ENCODE data around the gene EFNA3. TPM values are rescaled to one million over a fixed set of nuclear protein-coding genes. Genes with fewer than 3 reads are reported as not detected.

The EFNA3 gene
- 20.9 and 33.1 TPM in 2 replicates for total RNA-seq

GRCh38 chr1:155078469-155079209, at the start of gene EFNA3:
TSS of gene EFNA3 (plus strand) at chr1:155078837. CDS start at chr1:155078942, 105 bp downstream.

GRCh38 chr1:155033524-155033923, 45.1 kb upstream of the EFNA3 start, which contains the start of the genes DCST1 and DCST2:
TSS of gene DCST1 (plus strand) at chr1:155033824. CDS start at chr1:155034037, 213 bp downstream.
TSS of gene DCST2 (minus strand) at chr1:155033781. CDS start at chr1:155033701, 80 bp downstream.

GRCh38 chr1:155050560-155051341, 27.9 kb upstream of the EFNA3 start, which contains the start of gene ADAM15:
TSS of gene ADAM15 (plus strand) at chr1:155051316. CDS start at chr1:155051387, 71 bp downstream.

GRCh38 chr1:155063550-155064110, 15.0 kb upstream of the EFNA3 start, which contains the start of gene EFNA4:
TSS of gene EFNA4 (plus strand) at chr1:155063740. CDS start at chr1:155063824, 84 bp downstream.

GRCh38 chr1:155127105-155127966, 48.7 kb downstream of the EFNA3 start, which contains the start of gene EFNA1:
TSS of gene EFNA1 (plus strand) at chr1:155127876. CDS start at chr1:155127978, 102 bp downstream.

GRCh38 chr1:155135415-155136028, 56.9 kb downstream of the EFNA3 start, which contains the start of gene SLC50A1:
TSS of gene SLC50A1 (plus strand) at chr1:155135852. CDS start at chr1:155135912, 60 bp downstream.

Other genes starting within 250 kb of the EFNA3 start
- gene KCNN3, start 208.6 kb upstream of the EFNA3 start, total RNA-seq, result 0.07 TPM in 1 of 2 replicates, not detected in the other
- 13.7 and 14.2 TPM in 2 replicates for gene PMVK, start 142.1 kb upstream of the EFNA3 start, total RNA-seq
- 27.4 and 28.8 TPM in 2 replicates for gene PBXIP1, start 122.7 kb upstream of the EFNA3 start, total RNA-seq
- gene PYGO2, start 117.1 kb upstream of the EFNA3 start, total RNA-seq, result 15.3 and 24.6 TPM in 2 replicates
- 256 and 325 TPM in 2 replicates for gene SHC1, start 108.1 kb upstream of the EFNA3 start, total RNA-seq
- 208 and 242 TPM in 2 replicates for gene CKS1B, start 104.2 kb upstream of the EFNA3 start, total RNA-seq
- 32.0 and 42.0 TPM in 2 replicates for gene FLAD1, start 95.5 kb upstream of the EFNA3 start, total RNA-seq
- 0.92 TPM in 1 of 2 replicates, not detected in the other for gene LENEP, start 85.3 kb upstream of the EFNA3 start, total RNA-seq
- 67.2 and 89.0 TPM in 2 replicates for gene ZBTB7B, start 76.0 kb upstream of the EFNA3 start, total RNA-seq
- 0.07 TPM in 1 of 2 replicates, not detected in the other for gene DCST2, start 45.1 kb upstream of the EFNA3 start, total RNA-seq
- gene DCST1, start 45.0 kb upstream of the EFNA3 start, total RNA-seq, result not detected in 2 replicates
- gene ADAM15, start 27.5 kb upstream of the EFNA3 start, total RNA-seq, result 296 and 381 TPM in 2 replicates
- gene EFNA4, start 15.1 kb upstream of the EFNA3 start, total RNA-seq, result 25.0 and 26.7 TPM in 2 replicates
- gene EFNA1, start 49.0 kb downstream of the EFNA3 start, total RNA-seq, result 26.1 and 41.9 TPM in 2 replicates
- 46.4 and 54.8 TPM in 2 replicates for gene SLC50A1, start 57.0 kb downstream of the EFNA3 start, total RNA-seq
- 32.6 and 44.4 TPM in 2 replicates for gene DPM3, start 61.7 kb downstream of the EFNA3 start, total RNA-seq
- 88.1 and 130 TPM in 2 replicates for gene KRTCAP2, start 94.5 kb downstream of the EFNA3 start, total RNA-seq
- gene TRIM46, start 95.0 kb downstream of the EFNA3 start, total RNA-seq, result 1.8 and 3.0 TPM in 2 replicates
- 4.8 and 8.2 TPM in 2 replicates for gene THBS3, start 129.1 kb downstream of the EFNA3 start, total RNA-seq
- gene MTX1, start 129.9 kb downstream of the EFNA3 start, total RNA-seq, result 72.9 and 101 TPM in 2 replicates
- 20.9 and 28.0 TPM in 2 replicates for gene ENTREP3, start 176.6 kb downstream of the EFNA3 start, total RNA-seq
- gene SCAMP3, start 183.5 kb downstream of the EFNA3 start, total RNA-seq, result 48.8 and 83.8 TPM in 2 replicates
- gene CLK2, start 194.7 kb downstream of the EFNA3 start, total RNA-seq, result 21.6 and 32.8 TPM in 2 replicates
- gene HCN3, start 198.6 kb downstream of the EFNA3 start, total RNA-seq, result 0.28 and 1.3 TPM in 2 replicates
- gene PKLR, start 222.6 kb downstream of the EFNA3 start, total RNA-seq, result 0.28 TPM in 1 of 2 replicates, not detected in the other
- gene FDPS, start 230.0 kb downstream of the EFNA3 start, total RNA-seq, result 420 and 512 TPM in 2 replicates
- gene RUSC1, start 242.1 kb downstream of the EFNA3 start, total RNA-seq, result 39.1 and 41.8 TPM in 2 replicates